HG03045 (cell line): ENCODE data around the gene SPPL2B.
"Not testable (repeated sequence)": the region's sequence is repeated elsewhere in the genome, so short reads cannot be mapped to it uniquely, and the experiment has no call there.

ENCODE experiments used
- ATAC-seq: cut with Tn5 transposase; IDR thresholded peaks from one replicate; pipeline ENCODE4 v1.9.1; 2021; ENCODE audit warnings: mild to moderate bottlenecking, moderate library complexity; ENCODE audit not compliant: unreplicated experiment

The SPPL2B gene

GRCh38 chr19:2374808-2375207 lies 46.3 kb downstream of the SPPL2B start:
- no peak for ATAC-seq

DNA sequence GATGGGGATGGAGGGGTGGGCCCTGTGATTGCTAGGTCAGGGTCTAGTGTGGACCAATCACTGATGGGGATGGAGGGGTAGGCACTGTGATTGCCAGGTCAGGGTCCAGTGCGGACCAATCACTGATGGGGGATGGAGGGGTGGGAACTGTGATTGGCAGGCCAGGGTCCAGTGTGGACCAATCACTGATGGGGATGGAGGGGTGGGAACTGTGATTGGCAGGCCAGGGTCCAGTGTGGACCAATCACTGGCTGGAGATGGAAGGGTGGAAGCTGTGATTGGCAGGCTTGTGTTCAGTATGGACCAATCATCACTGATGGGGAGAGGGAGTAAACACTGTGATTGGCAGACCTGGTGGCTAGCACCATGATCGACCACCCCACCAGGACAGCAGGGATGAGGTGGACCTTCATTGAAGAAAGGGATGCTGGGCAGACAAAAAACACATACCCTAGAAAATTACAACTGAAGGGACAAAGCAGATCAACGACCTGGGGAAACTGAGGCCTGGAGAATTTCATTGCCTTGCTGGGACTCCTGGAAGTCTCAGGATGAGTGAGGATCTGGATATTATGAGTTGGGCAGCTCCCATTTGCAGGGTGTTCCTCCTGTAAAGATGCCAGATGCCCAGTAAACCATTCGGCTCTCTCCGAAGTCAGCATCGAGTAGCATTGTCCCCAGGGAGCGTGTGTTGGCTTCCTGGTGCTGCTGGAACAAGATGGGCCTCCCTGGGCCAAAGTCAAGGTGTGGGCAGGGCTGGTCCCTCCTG lies 47.1 kb downstream of the SPPL2B start:
- no peak for ATAC-seq

- no peak for ATAC-seq
Observed at GRCh38 chr19:2376784-2377519, 48.5 kb downstream of the SPPL2B start.

DNA sequence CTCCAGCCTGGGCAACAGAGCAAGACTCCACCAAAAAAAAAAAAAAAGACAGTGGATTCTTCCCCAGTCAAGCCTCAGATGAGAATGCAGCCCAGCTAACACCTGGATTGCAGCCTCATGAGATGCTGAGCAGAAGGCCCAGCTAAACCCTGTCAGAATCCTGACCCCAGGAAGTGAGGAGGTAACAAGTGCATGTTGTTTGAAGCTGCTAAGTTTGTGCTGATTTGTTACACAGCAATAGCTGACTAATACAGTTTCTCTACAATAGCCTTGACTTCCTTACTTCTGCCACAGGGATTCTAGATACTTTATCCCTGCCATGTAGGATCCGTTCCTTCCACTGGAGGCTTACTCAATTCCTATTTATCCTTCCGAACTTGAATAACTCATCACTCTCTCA lies 52.1 kb downstream of the SPPL2B start:
- no peak for ATAC-seq

GRCh38 chr19:2381148-2381820 lies 52.8 kb downstream of the SPPL2B start:
- ATAC-seq, result no peak

DNA sequence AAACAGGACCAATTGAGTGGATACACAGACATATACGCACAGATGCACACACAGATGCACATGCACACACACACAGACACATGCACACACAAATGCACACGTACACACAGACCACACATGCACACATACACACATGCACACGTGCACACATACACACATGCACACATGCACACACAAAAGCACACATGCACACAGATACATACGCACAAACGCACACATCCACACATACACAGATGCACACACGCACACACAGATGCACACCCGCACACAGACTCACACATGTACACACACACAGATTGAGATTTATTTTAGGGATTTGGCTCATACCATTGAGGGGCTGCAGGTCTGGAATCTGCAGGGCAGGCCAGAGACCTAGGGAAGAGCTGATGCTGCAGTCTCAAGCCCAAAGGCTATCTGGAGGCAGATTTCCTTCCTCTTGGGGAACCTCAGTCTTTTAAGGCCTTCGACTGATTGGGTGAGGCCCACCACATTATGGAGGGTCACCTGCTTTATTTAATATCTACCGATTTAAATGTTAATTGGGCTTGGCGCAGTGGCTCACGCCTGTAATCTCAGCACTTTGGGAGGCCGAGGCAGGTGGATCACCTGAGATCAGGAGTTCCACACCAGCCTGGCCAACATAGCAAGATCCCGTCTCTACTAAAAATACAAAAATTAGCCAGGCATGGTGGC lies 54.2 kb downstream of the SPPL2B start:
- no peak for ATAC-seq

DNA sequence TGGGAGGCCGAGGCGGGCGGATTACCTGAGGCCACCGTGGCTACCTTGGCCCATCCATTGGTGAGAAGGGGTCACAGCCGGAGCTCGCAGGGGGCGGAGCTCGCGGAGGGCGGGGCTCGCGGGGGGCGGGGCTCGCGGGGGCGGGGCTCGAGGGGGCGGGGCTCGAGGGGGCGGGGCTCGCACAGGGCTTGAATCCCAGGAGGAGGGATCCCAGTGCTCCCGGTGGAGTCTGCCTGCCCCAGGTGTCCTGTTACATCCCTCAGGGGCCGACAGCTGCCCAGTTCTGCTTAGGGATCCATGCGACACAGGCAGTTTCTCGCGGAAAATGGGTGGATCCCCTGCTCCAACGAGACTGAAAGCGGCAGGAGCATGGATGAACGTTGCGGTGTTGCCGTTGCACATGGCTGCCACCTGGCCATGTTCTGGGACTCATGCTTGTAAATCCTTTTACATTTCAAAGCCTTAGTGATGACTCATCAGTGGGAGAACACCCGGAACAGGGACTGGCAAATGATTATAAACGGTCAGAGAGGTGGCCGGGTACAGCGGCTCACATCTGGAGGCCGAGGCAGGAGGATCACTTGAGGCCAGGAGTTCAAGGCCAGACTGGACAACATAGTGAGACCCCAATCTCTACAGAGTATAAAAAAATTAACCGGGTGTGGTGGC lies 56.7 kb downstream of the SPPL2B start:
- ATAC-seq, result no peak

DNA sequence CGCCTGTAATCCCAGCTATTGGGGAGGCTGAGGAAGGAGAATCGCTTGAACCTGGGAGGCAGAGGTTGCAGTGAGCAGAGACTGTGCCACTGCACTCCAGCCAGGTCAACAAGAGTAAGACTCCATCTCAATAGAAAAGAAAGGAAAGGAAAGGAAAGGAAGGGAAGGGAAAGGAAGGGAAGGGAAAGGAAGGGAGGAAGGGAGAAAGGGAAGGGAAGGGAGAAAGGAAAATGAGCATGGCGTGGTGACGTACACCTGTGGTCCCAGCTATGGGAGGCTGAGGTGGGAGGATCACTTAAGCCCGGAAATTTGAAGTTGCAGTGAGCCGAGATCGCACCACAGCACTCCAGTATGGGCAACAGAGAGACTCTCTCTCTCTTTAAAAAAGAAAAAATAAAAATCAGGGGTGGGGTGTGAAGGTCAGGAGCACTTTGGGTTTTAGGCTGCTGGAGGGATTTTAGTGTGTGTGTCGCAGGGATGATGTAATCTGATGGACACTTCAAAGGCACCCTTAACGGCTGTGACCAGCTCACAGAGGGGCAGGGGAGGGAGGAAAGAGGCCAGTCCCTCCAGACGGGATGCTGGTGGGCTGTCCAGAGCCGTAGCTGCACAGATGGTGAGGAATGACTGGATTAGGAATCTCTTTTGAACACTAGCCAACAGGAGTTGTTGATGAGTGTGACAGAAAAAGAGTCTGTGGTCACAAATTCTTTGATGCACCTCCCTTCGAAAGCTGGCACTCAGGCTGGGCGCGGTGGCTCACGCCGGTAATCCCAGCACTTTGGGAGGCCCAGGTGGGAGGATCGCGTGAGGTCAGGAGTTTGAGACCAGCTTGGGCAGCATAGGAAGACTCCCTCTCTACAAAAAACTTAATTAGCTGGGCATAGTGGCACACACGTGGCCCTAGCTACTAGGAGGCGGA lies 59.1 kb downstream of the SPPL2B start:
- no peak for ATAC-seq

- no peak for ATAC-seq
Observed at GRCh38 chr19:2389594-2389993, 61.1 kb downstream of the SPPL2B start.

- ATAC-seq, result no peak
Observed at GRCh38 chr19:2391118-2391725, 62.7 kb downstream of the SPPL2B start.

DNA sequence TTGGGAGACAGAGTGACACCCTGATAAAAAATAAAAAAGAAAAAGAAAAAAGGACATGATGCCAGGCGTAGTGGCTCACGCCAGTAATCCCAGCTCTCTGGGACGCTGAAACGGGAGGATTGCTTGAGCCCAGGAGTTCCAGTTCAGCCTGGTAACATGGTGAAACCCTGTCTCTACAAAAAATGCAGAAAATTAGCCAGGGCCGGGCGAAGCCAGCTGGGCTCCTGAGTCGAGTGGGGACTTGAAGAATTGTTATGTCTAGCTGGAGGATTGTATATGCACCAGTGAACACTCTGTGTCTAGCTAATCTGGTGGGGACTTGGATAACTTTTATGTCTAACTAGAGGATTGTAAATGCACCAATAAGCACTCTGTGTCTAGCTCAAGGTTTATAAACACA lies 63.9 kb downstream of the SPPL2B start:
- ATAC-seq, result no peak

DNA sequence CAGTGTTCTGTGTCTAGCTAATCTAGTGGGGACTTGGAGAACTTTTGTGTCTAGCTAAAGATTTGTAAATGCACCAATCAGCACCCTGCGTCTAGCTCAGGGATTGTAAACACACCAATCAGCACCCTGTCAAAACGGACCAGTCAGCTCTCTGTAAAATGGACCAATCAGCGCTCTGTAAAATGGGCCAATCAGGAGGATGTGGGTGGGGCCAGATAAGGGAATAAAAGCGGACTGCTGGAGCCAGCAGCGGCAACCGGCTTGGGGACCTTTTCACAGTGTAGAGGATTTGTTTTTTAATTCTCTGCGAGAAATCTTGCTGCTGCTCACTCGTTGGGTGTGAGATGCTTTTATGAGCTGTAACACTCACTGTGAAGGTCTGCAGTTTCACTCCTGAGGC lies 64.4 kb downstream of the SPPL2B start:
- not testable (repeated sequence) for ATAC-seq

GRCh38 chr19:2394054-2394441 lies 65.6 kb downstream of the SPPL2B start:
- no peak for ATAC-seq

DNA sequence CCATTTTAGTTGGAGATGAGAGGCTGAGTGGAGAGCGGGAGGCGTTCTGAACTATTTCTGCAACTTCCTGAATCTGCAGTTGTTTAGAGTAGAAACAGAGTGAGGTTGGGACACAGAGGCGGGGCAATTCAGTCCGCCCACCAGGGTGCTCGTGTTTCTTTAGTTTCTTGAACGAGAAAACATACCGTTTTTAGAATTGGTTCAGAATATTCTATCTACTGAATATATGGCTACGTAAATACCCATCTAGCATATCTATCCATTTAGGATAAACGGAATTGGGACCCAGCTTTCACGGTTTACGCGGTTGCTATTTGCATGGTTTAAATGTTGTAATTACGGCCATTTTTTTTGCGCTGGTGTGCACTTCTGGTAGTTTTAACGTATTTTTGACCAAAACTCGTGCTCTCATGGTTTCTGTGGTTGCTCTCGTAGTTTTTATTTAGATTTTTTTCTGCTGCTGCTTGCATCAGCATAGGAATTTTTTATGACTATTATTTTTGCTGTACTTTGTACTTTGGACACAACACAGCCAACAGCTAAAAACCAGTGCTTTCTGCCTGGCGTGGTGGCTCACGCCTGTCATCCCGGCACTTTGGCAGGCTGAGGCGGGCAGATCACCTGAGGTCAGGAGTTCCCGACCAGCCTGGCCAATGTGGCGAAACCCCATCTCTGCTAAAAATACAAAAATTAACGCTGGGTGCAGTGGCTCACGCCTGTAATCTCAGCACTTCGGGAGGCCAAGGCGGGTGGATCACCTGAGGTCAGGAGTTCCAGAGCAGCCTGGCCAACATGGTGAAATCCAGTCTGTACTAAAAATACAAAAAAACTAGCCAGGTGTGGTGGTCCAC lies 66.2 kb downstream of the SPPL2B start:
- no peak for ATAC-seq

- ATAC-seq, result not testable (repeated sequence)
Observed at GRCh38 chr19:2395293-2395829, 66.9 kb downstream of the SPPL2B start.

DNA sequence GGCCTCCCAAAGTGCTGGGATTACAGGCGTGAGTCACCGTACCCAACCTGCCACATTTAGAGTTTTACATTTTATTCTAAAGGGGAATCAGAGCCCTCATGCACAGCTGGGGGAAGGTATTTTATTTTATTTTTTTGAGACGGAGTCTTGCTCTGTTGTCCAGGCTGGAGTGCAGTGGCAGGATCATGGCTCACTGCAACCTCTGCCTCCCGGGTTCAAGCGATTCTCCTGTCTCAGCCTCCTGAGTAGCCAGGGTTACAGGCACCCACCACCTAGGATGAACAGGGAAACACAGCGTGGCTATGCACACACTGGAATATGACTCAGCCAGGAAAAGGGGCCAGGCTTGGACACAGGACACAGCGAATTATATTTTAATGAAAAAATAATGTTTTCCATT lies 68.7 kb downstream of the SPPL2B start:
- not testable (repeated sequence) for ATAC-seq

- ATAC-seq, result no peak
Observed at GRCh38 chr19:2398735-2399305, 70.3 kb downstream of the SPPL2B start.

DNA sequence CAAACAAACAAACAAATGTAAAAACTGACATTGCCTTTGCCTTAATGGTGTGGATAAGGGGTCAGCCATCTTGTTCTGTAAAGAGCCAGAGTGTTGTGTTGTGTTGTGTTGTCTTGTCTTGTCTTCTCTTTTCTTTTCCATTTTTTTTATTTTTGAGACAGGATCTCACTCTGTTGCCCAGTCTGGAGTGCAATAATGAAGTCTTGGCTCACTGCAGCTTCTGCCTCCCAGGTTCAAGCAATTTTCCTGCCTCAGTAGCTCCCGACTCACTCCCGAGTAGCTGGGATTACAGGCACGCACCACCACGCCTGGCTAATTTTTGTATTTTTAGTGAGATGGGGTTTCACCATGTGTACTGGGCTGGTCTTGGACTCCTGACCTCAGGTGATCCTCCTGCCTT lies 71.1 kb downstream of the SPPL2B start:
- ATAC-seq, result no peak
